SJCRH30 (cell line): ENCODE measurements around the gene OR2T27. TPM values are rescaled to one million over a fixed set of nuclear protein-coding genes. Genes with fewer than 3 reads are reported as not detected.

Experiments used
- DNase-seq, 2 experiments: peaks; one replicate each; pipeline ENCODE4 v3.0.0-alpha.2; 2015 to 2020
- H3K27ac ChIP-seq: fragments of 250-450 bp; sonication (Bioruptor Pico); 2 replicates; pipeline ENCODE4 v1.5.1; 2020; ENCODE audit warnings: mild to moderate bottlenecking, moderate library complexity
- H3K27me3 ChIP-seq: fragments of 250-450 bp; sonication (Bioruptor Pico); 2 replicates; pipeline ENCODE4 v1.5.1; 2020; ENCODE audit warnings: mild to moderate bottlenecking, moderate library complexity
- H3K36me3 ChIP-seq: fragments of 250-450 bp; sonication (Bioruptor Pico); 2 replicates; pipeline ENCODE4 v1.5.1; 2020; ENCODE audit warnings: mild to moderate bottlenecking, moderate library complexity
- H3K4me1 ChIP-seq: fragments of 250-450 bp; sonication (Bioruptor Pico); 2 replicates; pipeline ENCODE4 v1.5.1; 2020; ENCODE audit warnings: mild to moderate bottlenecking, moderate library complexity
- H3K4me3 ChIP-seq: fragments of 250-450 bp; sonication (Bioruptor Pico); 2 replicates; pipeline ENCODE4 v1.5.1; 2020; ENCODE audit warnings: mild to moderate bottlenecking, moderate library complexity
- H3K9me3 ChIP-seq: fragments of 250-450 bp; sonication (Bioruptor Pico); replicated peaks from 2 replicates; pipeline ENCODE4 v1.5.1; 2020; ENCODE audit warnings: mild to moderate bottlenecking, moderate library complexity
- total RNA-seq: library from RNA; depleted of rRNA; stranded (reverse); fragments of >200 nt; shearing (Covaris generic); gene quantifications from 2 replicates; pipeline ENCODE4 v1.2.3, GENCODE V29; 2014; rRNA removed

OR2T27 gene
- total RNA-seq, 1 experiment from 2014 or later = not detected

- Histone ChIP-seq H3K36me3 (no peaks in the 10 kb centered on the region), H3K27ac (no peak overlapping the region)
Observed at GRCh38 chr1:248625166-248625565, 30.2 kb downstream of the OR2T27 start.

GRCh38 chr1:248622570-248623001, 32.7 kb downstream of the OR2T27 start:
- Histone ChIP-seq H3K27ac (no peak overlapping the region), H3K9me3 (no peaks in the 10 kb centered on the region), H3K27me3 (no peaks in the 10 kb centered on the region), H3K4me3 (no peak overlapping the region), H3K36me3 (no peaks in the 10 kb centered on the region), H3K4me1 (no peaks in the 10 kb centered on the region)
- DNase-seq = peak in 1 of 2 experiments; percentile 57

More at GRCh38 chr1:248625166-248625565, 30.2 kb downstream of the OR2T27 start:
- Histone ChIP-seq H3K9me3 (no peaks in the 10 kb centered on the region), H3K4me3 (no peak overlapping the region), H3K4me1 (no peaks in the 10 kb centered on the region), H3K27me3 (no peaks in the 10 kb centered on the region)
- no peak for DNase-seq

DNA sequence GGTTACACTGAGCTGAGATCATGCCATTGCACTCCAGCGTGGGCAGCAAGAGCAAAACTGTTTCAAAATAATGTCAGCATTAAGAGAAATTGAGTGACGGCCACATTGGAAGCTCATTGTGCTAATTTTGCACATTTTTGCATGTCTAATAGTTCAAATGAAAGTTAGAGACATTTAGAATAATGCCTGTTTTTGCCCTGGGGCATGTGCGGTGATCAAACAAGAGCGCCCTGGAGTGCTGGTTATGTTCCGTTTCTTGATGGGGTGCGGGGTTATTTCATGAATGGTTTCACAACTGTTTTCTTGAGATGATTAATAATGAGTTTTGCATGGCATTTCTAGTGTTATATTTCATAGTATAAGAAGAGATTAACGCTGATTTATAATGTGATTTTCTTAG, 33.6 kb downstream of the OR2T27 start:
- H3K4me3 ChIP-seq = no peak overlapping the region
- no peak overlapping the region for H3K27ac ChIP-seq
- no peaks in the 10 kb centered on the region for H3K27me3 ChIP-seq
- no peaks in the 10 kb centered on the region for H3K4me1 ChIP-seq
- H3K9me3 ChIP-seq = no peaks in the 10 kb centered on the region
- DNase-seq = no peak
- no peaks in the 10 kb centered on the region for H3K36me3 ChIP-seq

DNA sequence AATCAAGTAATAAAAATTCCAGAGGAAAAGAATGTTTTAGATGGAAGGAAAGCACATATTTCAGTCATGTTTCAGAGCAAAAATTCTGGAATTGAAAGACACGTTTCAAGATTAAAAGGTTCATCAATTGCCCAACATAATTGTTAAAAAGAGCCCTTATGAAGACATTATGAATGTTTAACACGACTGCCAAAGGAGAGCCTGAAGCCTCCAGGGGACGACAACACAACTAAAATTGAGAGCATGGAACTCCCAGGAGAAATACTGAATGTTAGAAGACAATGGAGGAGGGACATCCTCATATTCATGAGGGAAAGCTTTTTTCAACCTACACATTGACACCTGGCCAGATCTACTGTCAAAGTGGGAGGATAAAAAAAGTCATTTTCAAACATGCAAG, 36.5 kb downstream of the OR2T27 start:
- H3K4me3 ChIP-seq = no peak overlapping the region
- DNase-seq = peak; percentile 57 to 74

GRCh38 chr1:248618119-248618518, 37.2 kb downstream of the OR2T27 start:
- Histone ChIP-seq H3K27me3 (no peaks in the 10 kb centered on the region), H3K36me3 (no peaks in the 10 kb centered on the region), H3K9me3 (no peaks in the 10 kb centered on the region), H3K4me3 (no peak overlapping the region), H3K27ac (no peak overlapping the region), H3K4me1 (no peaks in the 10 kb centered on the region)
- no peak for DNase-seq

More for the DNA sequence above, 36.5 kb downstream of the OR2T27 start:
- no peaks in the 10 kb centered on the region for H3K9me3 ChIP-seq
- no peak overlapping the region for H3K27ac ChIP-seq
- no peaks in the 10 kb centered on the region for H3K36me3 ChIP-seq
- no peaks in the 10 kb centered on the region for H3K27me3 ChIP-seq
- H3K4me1 ChIP-seq = no peaks in the 10 kb centered on the region

- Histone ChIP-seq H3K9me3 (no peaks in the 10 kb centered on the region), H3K36me3 (no peaks in the 10 kb centered on the region), H3K27ac (no peak overlapping the region), H3K4me3 (no peak overlapping the region), H3K4me1 (no peaks in the 10 kb centered on the region), H3K27me3 (no peaks in the 10 kb centered on the region)
- DNase-seq = no peak
Observed at GRCh38 chr1:248613742-248614141, 41.6 kb downstream of the OR2T27 start.

DNA sequence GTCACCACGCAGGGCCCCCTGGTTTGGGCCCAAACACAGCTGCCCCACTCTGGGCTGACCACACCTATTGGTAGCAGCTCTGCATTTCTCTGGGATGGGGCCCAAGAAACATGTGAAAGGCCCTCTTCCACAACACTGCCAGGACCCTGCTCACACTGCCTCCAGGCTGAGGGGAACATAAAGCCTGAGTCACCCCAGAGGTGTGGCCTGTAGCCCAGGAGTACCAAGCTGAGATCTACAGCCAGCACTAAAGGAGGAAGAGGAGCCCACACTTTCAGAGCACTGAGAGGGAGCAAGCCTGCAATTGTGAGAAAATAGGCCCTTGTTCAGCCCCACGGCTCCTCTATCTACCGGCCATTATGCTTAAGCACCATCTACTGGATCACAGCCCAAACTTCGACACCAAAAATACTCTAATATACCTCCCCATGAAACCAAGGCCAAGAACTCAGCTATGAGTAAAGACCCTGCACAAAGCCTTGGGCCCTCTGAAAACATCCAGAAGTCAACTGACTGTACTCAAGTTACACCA, 43.4 kb downstream of the OR2T27 start:
- DNase-seq = no peak

GRCh38 chr1:248610301-248610700, 45.0 kb downstream of the OR2T27 start:
- Histone ChIP-seq H3K4me1 (no peaks in the 10 kb centered on the region), H3K9me3 (no peaks in the 10 kb centered on the region), H3K4me3 (no peak overlapping the region), H3K27me3 (no peaks in the 10 kb centered on the region), H3K36me3 (no peaks in the 10 kb centered on the region), H3K27ac (no peak overlapping the region)
- DNase-seq = no peak

More for the DNA sequence above, 43.4 kb downstream of the OR2T27 start:
- no peaks in the 10 kb centered on the region for H3K9me3 ChIP-seq
- H3K4me1 ChIP-seq = no peaks in the 10 kb centered on the region
- no peak overlapping the region for H3K4me3 ChIP-seq
- no peak overlapping the region for H3K27ac ChIP-seq
- H3K36me3 ChIP-seq = no peaks in the 10 kb centered on the region
- H3K27me3 ChIP-seq = no peaks in the 10 kb centered on the region

Other genes starting within 250 kb of the OR2T27 start
- not detected in 2 replicates for gene OR2T2, start 209.9 kb downstream of the OR2T27 start, total RNA-seq
- not detected in 2 replicates for gene OR2T3, start 182.2 kb downstream of the OR2T27 start, total RNA-seq
- gene OR2T5, start 166.9 kb downstream of the OR2T27 start, total RNA-seq = not detected in 2 replicates
- not detected in 2 replicates for gene OR2G6, start 147.5 kb downstream of the OR2T27 start, total RNA-seq
- not detected in 2 replicates for gene OR2T29, start 92.8 kb downstream of the OR2T27 start, total RNA-seq
- gene OR2T34, start 80.8 kb downstream of the OR2T27 start, total RNA-seq = not detected in 2 replicates
- gene OR2T10, start 57.8 kb downstream of the OR2T27 start, total RNA-seq = not detected in 2 replicates
- not detected in 2 replicates for gene OR2T11, start 20.4 kb downstream of the OR2T27 start, total RNA-seq
- gene OR2T35, start 10.2 kb downstream of the OR2T27 start, total RNA-seq = not detected in 2 replicates
- gene OR14I1, start 47.2 kb upstream of the OR2T27 start, total RNA-seq = not detected in 2 replicates
- gene LYPD8, start 100.2 kb upstream of the OR2T27 start, total RNA-seq = 0.91 and 1.6 TPM in 2 replicates
- gene SH3BP5L, start 170.4 kb upstream of the OR2T27 start, total RNA-seq = 14.2 and 15.8 TPM in 2 replicates
- gene ZNF672, start 182.7 kb upstream of the OR2T27 start, total RNA-seq = 15.9 and 17.0 TPM in 2 replicates
- gene ZNF692, start 203.6 kb upstream of the OR2T27 start, total RNA-seq = 17.2 and 26.4 TPM in 2 replicates